Keratinocyte (primary cell): ENCODE measurements around the gene FANCC. TPM values are rescaled to one million over a fixed set of nuclear protein-coding genes. Genes with fewer than 3 reads are reported as not detected.

ENCODE experiments used
- DNase-seq: peaks from one replicate; pipeline ENCODE4 v3.0.0-alpha.2; 2011; ENCODE audit warnings: low read depth, missing footprints, low spot score
- FAIRE-seq: peaks from 2 replicates; lab custom pipeline; 2011; peaks lifted over from hg19 to GRCh38; lab: Jason Lieb, UNC
- H2AFZ ChIP-seq: 2 replicates; pipeline ENCODE4 v1.6.0; 2012; ENCODE audit warnings: low read length, control low read depth, inconsistent platforms; ENCODE audit not compliant: control insufficient read depth
- H3K27ac ChIP-seq: 2 replicates; pipeline ENCODE4 v1.5.1; 2011; ENCODE audit warnings: low read length; ENCODE audit not compliant: control insufficient read depth, insufficient read depth
- H3K27me3 ChIP-seq: 3 replicates; pipeline ENCODE4 v1.6.0; 2011; ENCODE audit warnings: low read length; ENCODE audit not compliant: control insufficient read depth, insufficient read depth; ENCODE audit errors: extremely low read depth
- H3K36me3 ChIP-seq, 2 experiments: 2 replicates in 1 of 2; 3 replicates in 1 of 2; pipeline ENCODE4 v1.5.1; 2011; ENCODE audit warnings: low read length in 2 of 2, mild to moderate bottlenecking in 1 of 2; ENCODE audit not compliant: control insufficient read depth in 2 of 2, insufficient read depth in 2 of 2; ENCODE audit errors: extremely low read depth in 1 of 2
- H3K4me1 ChIP-seq: 3 replicates; pipeline ENCODE4 v1.5.1; 2011; ENCODE audit warnings: low read length; ENCODE audit not compliant: control insufficient read depth, insufficient read depth; ENCODE audit errors: extremely low read depth
- H3K4me2 ChIP-seq: 3 replicates; pipeline ENCODE4 v1.6.0; 2011; ENCODE audit warnings: low read depth, low read length; ENCODE audit not compliant: control insufficient read depth, insufficient read depth; ENCODE audit errors: extremely low read depth
- H3K4me3 ChIP-seq, 3 experiments: fragments of 200-600 bp in 1 of 3; sonication (generic) in 1 of 3; 2 replicates in 2 of 3; 3 replicates in 1 of 3; pipeline ENCODE4 v1.5.1; 2011 to 2016; ENCODE audit warnings: low read length in 3 of 3, mild to moderate bottlenecking in 3 of 3, control low read depth in 2 of 3, inconsistent platforms in 1 of 3, low read depth in 1 of 3, mixed read lengths in 1 of 3, mixed run types in 1 of 3, moderate library complexity in 1 of 3; ENCODE audit not compliant: control insufficient read depth in 2 of 3, insufficient read depth in 2 of 3; ENCODE audit errors: extremely low read depth in 1 of 3
- H3K79me2 ChIP-seq: 2 replicates; pipeline ENCODE4 v1.6.0; 2012; ENCODE audit warnings: low read length; ENCODE audit not compliant: control insufficient read depth, insufficient read depth
- H3K9ac ChIP-seq: 3 replicates; pipeline ENCODE4 v1.6.0; 2011; ENCODE audit warnings: low read length; ENCODE audit not compliant: control insufficient read depth, insufficient read depth; ENCODE audit errors: extremely low read depth
- H3K9me1 ChIP-seq: 3 replicates; pipeline ENCODE4 v1.6.0; 2011; ENCODE audit warnings: low read length; ENCODE audit not compliant: control insufficient read depth, insufficient read depth; ENCODE audit errors: extremely low read depth
- H3K9me3 ChIP-seq: 2 replicates; pipeline ENCODE4 v1.5.1; 2012; ENCODE audit warnings: low read depth, low read length; ENCODE audit not compliant: control insufficient read depth
- H4K20me1 ChIP-seq: 3 replicates; pipeline ENCODE4 v1.6.0; 2011; ENCODE audit warnings: low read length; ENCODE audit not compliant: control insufficient read depth, insufficient read depth; ENCODE audit errors: extremely low read depth
- CTCF ChIP-seq, 3 experiments: IDR thresholded peaks in 1 of 3; conservative IDR thresholded peaks in 1 of 3; optimal IDR thresholded peaks in 1 of 3; 2 replicates in 2 of 3; 3 replicates in 1 of 3; pipeline versions ENCODE3 to v1.5.1; 2011; ENCODE audit warnings: low read length in 3 of 3, mild to moderate bottlenecking in 3 of 3, moderate library complexity in 2 of 3, control low read depth in 1 of 3, inconsistent platforms in 1 of 3; ENCODE audit not compliant: insufficient read depth in 2 of 3; ENCODE audit errors: extremely low read depth in 1 of 3
- EZH2 ChIP-seq: IDR thresholded peaks from one replicate; pipeline ENCODE4 v1.6.1; 2012; ENCODE audit warnings: inconsistent platforms, mild to moderate bottlenecking, low read length, moderate library complexity
- dilution Hi-C: fragments of 300-500 bp; cut with MboI; formaldehyde crosslinking; loops from one replicate; pipeline ENCODE4 v1.7.0; 2020; ENCODE audit warnings: low sequenced_read_pairs; ENCODE audit not compliant: extremely low pct_ligation_motif_present
- polyA plus RNA-seq, 5 experiments: library from polyadenylated mRNA; depleted of rRNA in 3 of 5; stranded (reverse) in 3 of 5; stranded (forward) in 1 of 5; unstranded in 1 of 5; fragments of >200 nt; gene quantifications; 1 replicate in 1 of 5; 2 replicates in 3 of 5; 3 replicates in 1 of 5; pipeline versions ENCODE4 v1.2.1 to v1.2.3, GENCODE V29; 2011 to 2012; ENCODE audit warnings: missing spikeins in 2 of 5, low read depth in 1 of 5, low replicate concordance in 1 of 5

Gene FANCC
- polyA plus RNA-seq, 1 donor (not counting 4 experiments of a cell fraction or from before 2014, with no cell fraction given), result 8.3 TPM

- FAIRE-seq, result no peak
- TF ChIP-seq CTCF (optimal IDR thresholded peaks at IDR 0.05 in 1 of 3, IDR thresholded peaks at IDR 0.05 in 1 of 3, conservative IDR thresholded peaks at IDR 0.05 in 1 of 3; ENCODE audit: extremely low read depth in 1 of 3, insufficient read depth in 2 of 3, low read length in 3 of 3) (no peak), EZH2 (no peak)
- no peaks in the 10 kb centered on the region for H3K27me3 ChIP-seq
- H4K20me1 ChIP-seq, result no peaks in the 10 kb centered on the region
- no peak overlapping the region for H3K4me2 ChIP-seq
- H2AFZ ChIP-seq, result no peak overlapping the region
- no peak overlapping the region for H3K27ac ChIP-seq
- H3K4me3 ChIP-seq, result no peak overlapping the region
- no peaks in the 10 kb centered on the region for H3K36me3 ChIP-seq
- H3K9me3 ChIP-seq, result no peaks in the 10 kb centered on the region
- H3K4me1 ChIP-seq, result peaks cover 5% of the 10 kb centered on the region
- no peaks in the 10 kb centered on the region for H3K9me1 ChIP-seq
- H3K9ac ChIP-seq, result no peak overlapping the region
- DNase-seq, result no peak
- dilution Hi-C loops, result no loop called here
- no peaks in the 10 kb centered on the region for H3K79me2 ChIP-seq
Observed at GRCh38 chr9:95156074-95156473, 161.4 kb downstream of the FANCC start.

DNA sequence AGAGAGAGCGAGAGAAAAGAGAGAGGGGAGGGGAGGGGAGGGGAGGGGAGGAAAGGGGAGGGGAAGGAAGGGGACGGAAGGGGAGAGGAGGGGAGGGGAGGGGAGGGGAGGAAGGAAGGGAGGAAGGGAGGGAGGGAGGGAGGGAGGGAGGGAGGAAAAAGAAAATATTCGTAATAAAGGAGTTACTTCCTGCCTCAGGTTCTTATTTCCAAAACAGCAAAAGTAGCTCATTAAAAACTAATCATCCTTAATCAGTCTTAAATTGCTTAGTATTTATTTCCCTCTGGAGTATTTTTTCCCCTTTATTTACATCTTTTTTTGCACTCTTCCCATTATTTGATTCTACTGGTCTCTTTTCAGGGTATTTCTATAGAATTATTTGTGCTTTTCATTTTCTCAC, 162.3 kb downstream of the FANCC start:
- H3K79me2 ChIP-seq, result no peaks in the 10 kb centered on the region
- DNase-seq, result no peak
- H3K9me1 ChIP-seq, result no peaks in the 10 kb centered on the region
- H3K9ac ChIP-seq, result no peak overlapping the region
- peaks cover 5% of the 10 kb centered on the region for H3K4me1 ChIP-seq
- FAIRE-seq, result no peak
- TF ChIP-seq CTCF (optimal IDR thresholded peaks at IDR 0.05 in 1 of 3, IDR thresholded peaks at IDR 0.05 in 1 of 3, conservative IDR thresholded peaks at IDR 0.05 in 1 of 3; ENCODE audit: extremely low read depth in 1 of 3, insufficient read depth in 2 of 3, low read length in 3 of 3), result no peak
- TF ChIP-seq EZH2, result no peak
- no peak overlapping the region for H3K4me2 ChIP-seq
- H3K27me3 ChIP-seq, result no peaks in the 10 kb centered on the region
- dilution Hi-C loops, result no loop called here
- no peaks in the 10 kb centered on the region for H3K9me3 ChIP-seq
- no peak overlapping the region for H3K27ac ChIP-seq
- H3K36me3 ChIP-seq, result no peaks in the 10 kb centered on the region
- no peak overlapping the region for H2AFZ ChIP-seq
- H4K20me1 ChIP-seq, result no peaks in the 10 kb centered on the region
- H3K4me3 ChIP-seq, result no peak overlapping the region
